Mesothelial cell of epicardium (in vitro differentiated cells): ENCODE results near the gene RPP25. TPM values are rescaled to one million over a fixed set of nuclear protein-coding genes. Genes with fewer than 3 reads are reported as not detected.

Source experiments
- DNase-seq, 2 experiments: peaks; one replicate each; pipeline ENCODE4 v3.0.0; 2021; ENCODE audit warnings: low spot score in 2 of 2; ENCODE audit not compliant: unreplicated experiment in 2 of 2
- H3K27ac Mint-ChIP-seq: 2 replicates; pipeline ENCODE4 v1.8.0; 2021; ENCODE audit warnings: mixed read lengths
- H3K27me3 Mint-ChIP-seq: 2 replicates; pipeline ENCODE4 v1.8.0; 2021; ENCODE audit warnings: low read depth, mixed read lengths
- H3K36me3 Mint-ChIP-seq: 2 replicates; pipeline ENCODE4 v1.8.0; 2021; ENCODE audit warnings: mixed read lengths
- H3K4me1 Mint-ChIP-seq: 2 replicates; pipeline ENCODE4 v1.8.0; 2021; ENCODE audit warnings: mixed read lengths
- H3K4me3 Mint-ChIP-seq: 2 replicates; pipeline ENCODE4 v1.8.0; 2021; ENCODE audit warnings: mild to moderate bottlenecking, moderate library complexity, mixed read lengths
- H3K9me3 Mint-ChIP-seq: 2 replicates; pipeline ENCODE4 v1.8.0; 2021; ENCODE audit warnings: mixed read lengths
- total RNA-seq: library from RNA; stranded (reverse); gene quantifications from 3 replicates; pipeline ENCODE4 v1.2.1, GENCODE V29; 2021
- TF ChIP-seq, protein P1 (sequence below): fragments of 200-600 bp; sonication (generic); IDR thresholded peaks from one replicate; pipeline ENCODE4 v1.5.0; 2021; ENCODE audit warnings: antibody characterized with exemption; ENCODE audit not compliant: unreplicated experiment

RPP25 gene
- total RNA-seq, 1 donor from 2014 or later = 3.8 TPM

DNA sequence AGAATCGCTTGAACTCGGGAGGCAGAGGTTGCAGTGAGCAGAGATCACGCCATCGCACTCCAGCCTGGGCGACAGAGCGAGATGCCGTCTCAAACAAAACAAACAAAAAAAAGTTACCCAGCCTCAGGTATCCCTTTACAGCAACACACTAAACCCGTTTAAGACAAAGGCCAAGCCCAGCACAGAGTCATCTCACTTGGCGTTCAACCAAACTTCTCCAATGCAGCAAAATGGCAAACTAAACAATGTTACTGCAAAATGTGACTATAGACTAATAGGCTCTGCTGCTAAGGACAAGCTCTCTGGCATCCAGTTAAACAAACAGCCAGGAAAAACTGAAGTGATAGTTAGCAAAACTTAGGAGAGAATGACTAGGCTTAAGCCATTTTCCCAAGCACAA is 43.5 kb downstream of the RPP25 start:
- no peaks in the 10 kb centered on the region for H3K9me3 Mint-ChIP-seq
- no peaks in the 10 kb centered on the region for H3K27me3 Mint-ChIP-seq
- H3K4me3 Mint-ChIP-seq = no peak overlapping the region
- H3K27ac Mint-ChIP-seq = no peak overlapping the region
- no peak for DNase-seq
- no peaks in the 10 kb centered on the region for H3K4me1 Mint-ChIP-seq
- peaks cover 21% of the 10 kb centered on the region for H3K36me3 Mint-ChIP-seq
- TF ChIP-seq, protein P1, sequence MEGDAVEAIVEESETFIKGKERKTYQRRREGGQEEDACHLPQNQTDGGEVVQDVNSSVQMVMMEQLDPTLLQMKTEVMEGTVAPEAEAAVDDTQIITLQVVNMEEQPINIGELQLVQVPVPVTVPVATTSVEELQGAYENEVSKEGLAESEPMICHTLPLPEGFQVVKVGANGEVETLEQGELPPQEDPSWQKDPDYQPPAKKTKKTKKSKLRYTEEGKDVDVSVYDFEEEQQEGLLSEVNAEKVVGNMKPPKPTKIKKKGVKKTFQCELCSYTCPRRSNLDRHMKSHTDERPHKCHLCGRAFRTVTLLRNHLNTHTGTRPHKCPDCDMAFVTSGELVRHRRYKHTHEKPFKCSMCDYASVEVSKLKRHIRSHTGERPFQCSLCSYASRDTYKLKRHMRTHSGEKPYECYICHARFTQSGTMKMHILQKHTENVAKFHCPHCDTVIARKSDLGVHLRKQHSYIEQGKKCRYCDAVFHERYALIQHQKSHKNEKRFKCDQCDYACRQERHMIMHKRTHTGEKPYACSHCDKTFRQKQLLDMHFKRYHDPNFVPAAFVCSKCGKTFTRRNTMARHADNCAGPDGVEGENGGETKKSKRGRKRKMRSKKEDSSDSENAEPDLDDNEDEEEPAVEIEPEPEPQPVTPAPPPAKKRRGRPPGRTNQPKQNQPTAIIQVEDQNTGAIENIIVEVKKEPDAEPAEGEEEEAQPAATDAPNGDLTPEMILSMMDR = no peak

DNA sequence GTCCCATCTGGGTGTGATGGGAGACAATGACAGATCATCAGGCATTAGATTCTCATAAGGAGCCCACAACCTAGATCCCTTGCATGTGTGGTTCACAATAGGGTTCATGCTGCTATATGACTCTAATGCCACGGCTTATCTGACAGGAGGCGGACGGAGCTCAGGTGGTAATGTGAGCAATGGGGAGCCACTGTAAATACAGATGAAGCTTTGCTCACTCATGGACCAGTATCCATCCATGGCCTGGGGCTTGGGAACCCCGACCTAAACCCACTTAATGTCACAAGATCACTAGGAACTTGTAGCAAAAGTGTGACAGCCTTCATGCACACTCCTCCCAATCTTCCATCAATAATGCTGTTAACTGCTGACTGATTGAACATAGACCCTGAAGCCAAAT is 47.9 kb downstream of the RPP25 start:
- no peaks in the 10 kb centered on the region for H3K9me3 Mint-ChIP-seq
- peaks cover 20% of the 10 kb centered on the region for H3K4me1 Mint-ChIP-seq
- no peaks in the 10 kb centered on the region for H3K27me3 Mint-ChIP-seq
- peaks cover 14% of the 10 kb centered on the region for H3K36me3 Mint-ChIP-seq
- no peak for DNase-seq
- TF ChIP-seq, protein P1 = no peak
- H3K27ac Mint-ChIP-seq = no peak overlapping the region
- no peak overlapping the region for H3K4me3 Mint-ChIP-seq

DNA sequence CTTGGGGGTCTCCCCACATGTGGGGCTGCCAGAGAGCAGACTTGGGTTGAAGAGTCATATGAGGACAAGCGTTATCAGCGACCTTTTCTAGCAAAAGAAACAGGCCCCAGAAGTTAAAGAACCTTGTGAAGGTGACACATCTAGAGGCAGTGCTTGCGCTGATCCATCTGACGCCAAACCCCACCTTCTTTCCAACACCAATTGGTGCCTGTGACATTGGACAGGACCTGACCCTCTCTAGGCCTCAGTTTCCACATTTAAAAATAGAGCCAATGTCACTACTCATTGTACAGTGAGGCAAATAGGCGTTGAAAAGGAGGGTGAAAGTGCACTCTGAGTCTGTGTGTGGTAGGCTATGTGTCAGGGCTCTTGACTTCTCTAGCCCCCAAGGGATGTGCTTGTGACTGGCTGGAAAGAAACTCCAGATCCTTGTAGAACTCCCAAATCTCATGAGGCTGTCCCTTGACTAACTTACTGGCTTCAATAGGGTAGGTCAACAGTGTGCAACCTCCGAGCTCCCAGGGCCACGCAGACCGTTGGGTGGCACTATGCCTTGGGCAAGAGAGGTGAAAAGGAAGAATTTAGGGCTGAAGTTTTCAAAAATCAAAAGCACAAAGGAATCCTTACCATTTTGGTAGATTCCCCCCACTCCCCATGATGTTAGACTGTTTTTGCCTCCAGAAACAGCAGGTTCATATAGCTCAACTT is 49.3 kb downstream of the RPP25 start:
- H3K9me3 Mint-ChIP-seq = no peaks in the 10 kb centered on the region
- TF ChIP-seq, protein P1 = no peak
- H3K27me3 Mint-ChIP-seq = no peaks in the 10 kb centered on the region
- peak overlapping the region; percentile 97 for H3K4me3 Mint-ChIP-seq
- H3K27ac Mint-ChIP-seq = peak overlapping the region; percentile 95
- peaks cover 20% of the 10 kb centered on the region for H3K4me1 Mint-ChIP-seq
- peaks cover 9% of the 10 kb centered on the region for H3K36me3 Mint-ChIP-seq
- DNase-seq = no peak

DNA sequence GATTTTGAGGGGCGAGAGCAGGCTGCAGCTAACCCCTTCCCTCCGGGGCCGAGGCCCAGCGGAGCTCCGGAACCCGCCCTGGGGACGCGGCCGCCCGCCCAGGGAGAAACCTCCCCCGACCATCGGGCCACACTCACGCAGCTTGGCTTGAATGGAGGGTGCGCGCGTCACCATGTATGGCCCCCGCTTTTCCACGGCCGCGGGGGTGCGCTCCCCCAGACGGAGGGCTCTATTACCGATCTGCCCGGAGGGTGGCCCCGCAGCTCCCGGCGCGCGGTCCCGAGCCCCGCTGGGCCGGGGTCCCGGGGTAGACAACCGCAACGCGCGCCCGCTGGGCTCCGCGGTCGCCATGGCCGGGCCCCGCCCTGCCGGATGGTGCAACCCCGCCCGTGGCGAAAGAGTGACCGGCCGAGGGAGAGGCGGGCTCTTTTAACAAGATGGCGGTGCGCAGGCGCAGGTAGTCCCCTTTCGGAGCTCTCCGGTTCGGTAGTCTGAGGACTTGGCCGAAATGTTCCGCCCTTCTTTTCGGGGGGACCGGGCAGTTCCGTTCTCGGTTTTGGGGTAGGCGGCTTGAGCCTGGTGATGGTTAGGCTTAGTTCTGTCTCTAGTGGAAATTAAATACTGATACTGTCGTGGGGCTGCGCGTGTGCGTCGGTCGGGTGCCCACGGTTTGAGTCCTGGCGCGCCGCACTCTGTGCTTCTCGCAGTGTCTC is 50.0 kb downstream of the RPP25 start, which contains the start of gene FAM219B:
FAM219B (minus strand) TSS at position 402 of the 713 bp plus-strand sequence; CDS start at position 351, 51 bp downstream.
- Mint-ChIP-seq H3K27me3 (no peaks in the 10 kb centered on the region), H3K4me1 (peaks cover 20% of the 10 kb centered on the region), H3K36me3 (peaks cover 9% of the 10 kb centered on the region), H3K27ac (peak within 1 kb of the TSS; percentile 95), H3K9me3 (no peaks in the 10 kb centered on the region), H3K4me3 (peak within 1 kb of the TSS; percentile 97)
- TF ChIP-seq, protein P1 = no peak
- DNase-seq = peak; percentile 86 to 89

- H3K27me3 Mint-ChIP-seq = no peaks in the 10 kb centered on the region
- TF ChIP-seq, protein P1 = no peak
- no peaks in the 10 kb centered on the region for H3K9me3 Mint-ChIP-seq
- DNase-seq = no peak
- peaks cover 9% of the 10 kb centered on the region for H3K36me3 Mint-ChIP-seq
- peak overlapping the region; percentile 97 for H3K4me3 Mint-ChIP-seq
- peaks cover 20% of the 10 kb centered on the region for H3K4me1 Mint-ChIP-seq
- H3K27ac Mint-ChIP-seq = peak overlapping the region; percentile 92
Measured at GRCh38 chr15:74906067-74906449, 50.5 kb downstream of the RPP25 start.

Other genes with a start within 250 kb of the RPP25 start
- 0.20 to 0.27 TPM in 2 of 3 replicates, not detected in the other for gene CYP1A1, start 231.2 kb downstream of the RPP25 start, total RNA-seq
- 0.09 TPM in 1 of 3 replicates, not detected in the others for gene CYP1A2, start 207.9 kb downstream of the RPP25 start, total RNA-seq
- gene CSK, start 174.7 kb downstream of the RPP25 start, total RNA-seq = 57.0 to 59.0 TPM (median 58.1 TPM) in 3 replicates
- gene LMAN1L, start 143.9 kb downstream of the RPP25 start, total RNA-seq = 0.16 to 0.65 TPM (median 0.35 TPM) in 3 replicates
- 0.14 TPM in 1 of 3 replicates, not detected in the others for gene CPLX3, start 130.1 kb downstream of the RPP25 start, total RNA-seq
- gene ULK3, start 113.6 kb downstream of the RPP25 start, total RNA-seq = 30.9 to 34.8 TPM (median 32.6 TPM) in 3 replicates
- gene SCAMP2, start 83.4 kb downstream of the RPP25 start, total RNA-seq = 45.6 to 48.4 TPM (median 48.3 TPM) in 3 replicates
- gene MPI, start 66.7 kb downstream of the RPP25 start, total RNA-seq = 42.0 to 46.4 TPM (median 43.3 TPM) in 3 replicates
- 73.5 to 91.3 TPM (median 74.1 TPM) in 3 replicates for gene FAM219B, start 49.9 kb downstream of the RPP25 start, total RNA-seq
- 126 to 133 TPM (median 128 TPM) in 3 replicates for gene COX5A, start 18.7 kb downstream of the RPP25 start, total RNA-seq
- gene SCAMP5, start 38.8 kb upstream of the RPP25 start, total RNA-seq = 23.5 to 30.5 TPM (median 28.4 TPM) in 3 replicates
- 16.0 to 18.4 TPM (median 17.2 TPM) in 3 replicates for gene PPCDC, start 66.8 kb upstream of the RPP25 start, total RNA-seq
- gene C15orf39, start 245.1 kb upstream of the RPP25 start, total RNA-seq = 62.0 to 66.6 TPM (median 62.2 TPM) in 3 replicates